ENCODE results near the gene MACROH2A1.

The MACROH2A1 gene

GRCh38 chr5:135435467-135436330 lies 36.7 kb upstream of the MACROH2A1 start:
- Histone ChIP-seq H3K27ac (ENCODE audit: low read depth, low read length) (no peak overlapping the region), H3K4me1 (ENCODE audit: control insufficient read depth, insufficient read depth, low read length) (no peaks in the 10 kb centered on the region), H3K27me3 (ENCODE audit: control insufficient read depth, insufficient read depth, low read length) (no peaks in the 10 kb centered on the region), H3K9me3 (ENCODE audit: control insufficient read depth, insufficient read depth, low read length) (no peaks in the 10 kb centered on the region), H3K9ac (ENCODE audit: low read depth, low read length) (no peak overlapping the region), H3K36me3 (ENCODE audit: control insufficient read depth, insufficient read depth, low read length) (no peaks in the 10 kb centered on the region), H3K4me3 (ENCODE audit: low read depth, low read length) (no peak overlapping the region)

GRCh38 chr5:135434591-135435466 lies 35.8 kb upstream of the MACROH2A1 start:
- H3K27me3 ChIP-seq (ENCODE audit: control insufficient read depth, insufficient read depth, low read length): no peaks in the 10 kb centered on the region
- no peak overlapping the region for H3K9ac ChIP-seq (ENCODE audit: low read depth, low read length)
- no peaks in the 10 kb centered on the region for H3K9me3 ChIP-seq (ENCODE audit: control insufficient read depth, insufficient read depth, low read length)
- no peak overlapping the region for H3K4me3 ChIP-seq (ENCODE audit: low read depth, low read length)
- no peaks in the 10 kb centered on the region for H3K4me1 ChIP-seq (ENCODE audit: control insufficient read depth, insufficient read depth, low read length)
- no peak overlapping the region for H3K27ac ChIP-seq (ENCODE audit: low read depth, low read length)
- H3K36me3 ChIP-seq (ENCODE audit: control insufficient read depth, insufficient read depth, low read length): no peaks in the 10 kb centered on the region

GRCh38 chr5:135433681-135434426 lies 34.8 kb upstream of the MACROH2A1 start:
- Histone ChIP-seq H3K4me1 (ENCODE audit: control insufficient read depth, insufficient read depth, low read length) (no peaks in the 10 kb centered on the region), H3K27me3 (ENCODE audit: control insufficient read depth, insufficient read depth, low read length) (no peaks in the 10 kb centered on the region), H3K9ac (ENCODE audit: low read depth, low read length) (no peak overlapping the region), H3K4me3 (ENCODE audit: low read depth, low read length) (no peak overlapping the region), H3K9me3 (ENCODE audit: control insufficient read depth, insufficient read depth, low read length) (peaks cover under 1% of the 10 kb centered on the region; the same call in 1 of the 2 replicates), H3K36me3 (ENCODE audit: control insufficient read depth, insufficient read depth, low read length) (no peaks in the 10 kb centered on the region), H3K27ac (ENCODE audit: low read depth, low read length) (no peak overlapping the region)

- Histone ChIP-seq H3K4me1 (ENCODE audit: control insufficient read depth, insufficient read depth, low read length) (no peaks in the 10 kb centered on the region), H3K9ac (ENCODE audit: low read depth, low read length) (no peak overlapping the region), H3K27ac (ENCODE audit: low read depth, low read length) (no peak overlapping the region)
These were observed 33.1 kb upstream of the MACROH2A1 start for GRCh38 chr5:135432113-135432512.

GRCh38 chr5:135430135-135430437 lies 31.1 kb upstream of the MACROH2A1 start:
- H3K27me3 ChIP-seq (ENCODE audit: control insufficient read depth, insufficient read depth, low read length): no peaks in the 10 kb centered on the region
- no peak overlapping the region for H3K27ac ChIP-seq (ENCODE audit: low read depth, low read length)

More at GRCh38 chr5:135432113-135432512, 33.1 kb upstream of the MACROH2A1 start:
- H3K4me3 ChIP-seq (ENCODE audit: low read depth, low read length): no peak overlapping the region
- H3K36me3 ChIP-seq (ENCODE audit: control insufficient read depth, insufficient read depth, low read length): no peaks in the 10 kb centered on the region
- peaks cover 5% of the 10 kb centered on the region; the same call in 1 of the 2 replicates for H3K9me3 ChIP-seq (ENCODE audit: control insufficient read depth, insufficient read depth, low read length)
- H3K27me3 ChIP-seq (ENCODE audit: control insufficient read depth, insufficient read depth, low read length): no peaks in the 10 kb centered on the region

GRCh38 chr5:135429301-135430134 lies 30.5 kb upstream of the MACROH2A1 start:
- Histone ChIP-seq H3K36me3 (ENCODE audit: control insufficient read depth, insufficient read depth, low read length) (no peaks in the 10 kb centered on the region), H3K4me3 (ENCODE audit: low read depth, low read length) (no peak overlapping the region), H3K27ac (ENCODE audit: low read depth, low read length) (no peak overlapping the region), H3K27me3 (ENCODE audit: control insufficient read depth, insufficient read depth, low read length) (peaks cover 5% of the 10 kb centered on the region; the same call in 1 of the 2 replicates), H3K9me3 (ENCODE audit: control insufficient read depth, insufficient read depth, low read length) (peaks cover 5% of the 10 kb centered on the region; the same call in 1 of the 2 replicates), H3K9ac (ENCODE audit: low read depth, low read length) (no peak overlapping the region), H3K4me1 (ENCODE audit: control insufficient read depth, insufficient read depth, low read length) (no peaks in the 10 kb centered on the region)

More at GRCh38 chr5:135430135-135430437, 31.1 kb upstream of the MACROH2A1 start:
- H3K36me3 ChIP-seq (ENCODE audit: control insufficient read depth, insufficient read depth, low read length): no peaks in the 10 kb centered on the region
- peaks cover 5% of the 10 kb centered on the region; the same call in 1 of the 2 replicates for H3K9me3 ChIP-seq (ENCODE audit: control insufficient read depth, insufficient read depth, low read length)
- H3K9ac ChIP-seq (ENCODE audit: low read depth, low read length): no peak overlapping the region
- H3K4me1 ChIP-seq (ENCODE audit: control insufficient read depth, insufficient read depth, low read length): no peaks in the 10 kb centered on the region
- H3K4me3 ChIP-seq (ENCODE audit: low read depth, low read length): no peak overlapping the region

GRCh38 chr5:135428586-135428985 lies 29.6 kb upstream of the MACROH2A1 start:
- H3K9me3 ChIP-seq (ENCODE audit: control insufficient read depth, insufficient read depth, low read length): peaks cover 5% of the 10 kb centered on the region; the same call in 1 of the 2 replicates
- H3K4me1 ChIP-seq (ENCODE audit: control insufficient read depth, insufficient read depth, low read length): no peaks in the 10 kb centered on the region
- no peak overlapping the region for H3K9ac ChIP-seq (ENCODE audit: low read depth, low read length)
- no peaks in the 10 kb centered on the region for H3K36me3 ChIP-seq (ENCODE audit: control insufficient read depth, insufficient read depth, low read length)
- H3K4me3 ChIP-seq (ENCODE audit: low read depth, low read length): no peak overlapping the region
- H3K27ac ChIP-seq (ENCODE audit: low read depth, low read length): no peak overlapping the region
- H3K27me3 ChIP-seq (ENCODE audit: control insufficient read depth, insufficient read depth, low read length): peaks cover 7% of the 10 kb centered on the region; the same call in 1 of the 2 replicates

- Histone ChIP-seq H3K9ac (ENCODE audit: low read depth, low read length) (no peak overlapping the region), H3K27ac (ENCODE audit: low read depth, low read length) (no peak overlapping the region), H3K36me3 (ENCODE audit: control insufficient read depth, insufficient read depth, low read length) (no peaks in the 10 kb centered on the region), H3K4me1 (ENCODE audit: control insufficient read depth, insufficient read depth, low read length) (no peaks in the 10 kb centered on the region), H3K9me3 (ENCODE audit: control insufficient read depth, insufficient read depth, low read length) (peaks cover 5% of the 10 kb centered on the region; the same call in 1 of the 2 replicates), H3K27me3 (ENCODE audit: control insufficient read depth, insufficient read depth, low read length) (peaks cover 12% of the 10 kb centered on the region; the same call in 1 of the 2 replicates), H3K4me3 (ENCODE audit: low read depth, low read length) (no peak overlapping the region)
These were observed 27.4 kb upstream of the MACROH2A1 start for GRCh38 chr5:135426102-135427082.

GRCh38 chr5:135425641-135426040 lies 26.6 kb upstream of the MACROH2A1 start:
- no peak overlapping the region for H3K9ac ChIP-seq (ENCODE audit: low read depth, low read length)
- no peak overlapping the region for H3K4me3 ChIP-seq (ENCODE audit: low read depth, low read length)
- peaks cover 5% of the 10 kb centered on the region; the same call in 1 of the 2 replicates for H3K9me3 ChIP-seq (ENCODE audit: control insufficient read depth, insufficient read depth, low read length)
- peaks cover 19% of the 10 kb centered on the region; the same call in 1 of the 2 replicates for H3K27me3 ChIP-seq (ENCODE audit: control insufficient read depth, insufficient read depth, low read length)
- no peaks in the 10 kb centered on the region for H3K36me3 ChIP-seq (ENCODE audit: control insufficient read depth, insufficient read depth, low read length)
- H3K4me1 ChIP-seq (ENCODE audit: control insufficient read depth, insufficient read depth, low read length): no peaks in the 10 kb centered on the region
- no peak overlapping the region for H3K27ac ChIP-seq (ENCODE audit: low read depth, low read length)

Measured in HUES48 (cell line).